PFSK-1 (cell line): ENCODE data around the gene CLCN4.

Experiments
- SIN3A ChIP-seq: IDR thresholded peaks from 2 replicates; pipeline ENCODE4 v1.6.1; 2012; ENCODE audit warnings: mild to moderate bottlenecking, low read length, moderate library complexity, borderline replicate concordance; ENCODE audit not compliant: insufficient read depth
- TF ChIP-seq, protein P1 (sequence below), 2 experiments: IDR thresholded peaks; 2 replicates each; pipeline versions ENCODE4 v1.6.1 to v1.8.0; 2011 to 2012; ENCODE audit warnings: low read depth in 2 of 2, low read length in 2 of 2, control low read depth in 1 of 2, inconsistent platforms in 1 of 2, mild to moderate bottlenecking in 1 of 2, moderate library complexity in 1 of 2; ENCODE audit not compliant: insufficient read depth in 1 of 2

DNA sequence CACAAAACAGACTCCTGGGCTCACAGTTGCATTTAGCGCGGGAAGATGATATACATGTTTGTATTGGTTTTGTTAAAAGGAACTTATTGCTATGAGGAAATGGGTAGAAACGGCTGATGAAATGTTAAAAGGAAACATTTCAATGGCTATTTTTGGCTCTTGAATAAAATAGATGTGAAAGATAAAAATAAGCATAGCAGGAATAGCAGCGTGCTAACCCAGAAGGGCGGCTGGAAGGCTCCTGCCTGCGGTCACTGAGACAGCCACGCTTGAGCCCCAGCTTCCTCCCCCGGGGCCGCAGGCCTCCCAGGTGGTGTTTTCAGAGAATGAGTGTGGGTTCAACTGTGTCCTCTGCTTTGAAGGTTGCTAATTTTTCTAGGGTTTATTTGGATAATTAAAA lies 35.0 kb upstream of the CLCN4 start:
- TF ChIP-seq SIN3A: no peak
- TF ChIP-seq, protein P1, sequence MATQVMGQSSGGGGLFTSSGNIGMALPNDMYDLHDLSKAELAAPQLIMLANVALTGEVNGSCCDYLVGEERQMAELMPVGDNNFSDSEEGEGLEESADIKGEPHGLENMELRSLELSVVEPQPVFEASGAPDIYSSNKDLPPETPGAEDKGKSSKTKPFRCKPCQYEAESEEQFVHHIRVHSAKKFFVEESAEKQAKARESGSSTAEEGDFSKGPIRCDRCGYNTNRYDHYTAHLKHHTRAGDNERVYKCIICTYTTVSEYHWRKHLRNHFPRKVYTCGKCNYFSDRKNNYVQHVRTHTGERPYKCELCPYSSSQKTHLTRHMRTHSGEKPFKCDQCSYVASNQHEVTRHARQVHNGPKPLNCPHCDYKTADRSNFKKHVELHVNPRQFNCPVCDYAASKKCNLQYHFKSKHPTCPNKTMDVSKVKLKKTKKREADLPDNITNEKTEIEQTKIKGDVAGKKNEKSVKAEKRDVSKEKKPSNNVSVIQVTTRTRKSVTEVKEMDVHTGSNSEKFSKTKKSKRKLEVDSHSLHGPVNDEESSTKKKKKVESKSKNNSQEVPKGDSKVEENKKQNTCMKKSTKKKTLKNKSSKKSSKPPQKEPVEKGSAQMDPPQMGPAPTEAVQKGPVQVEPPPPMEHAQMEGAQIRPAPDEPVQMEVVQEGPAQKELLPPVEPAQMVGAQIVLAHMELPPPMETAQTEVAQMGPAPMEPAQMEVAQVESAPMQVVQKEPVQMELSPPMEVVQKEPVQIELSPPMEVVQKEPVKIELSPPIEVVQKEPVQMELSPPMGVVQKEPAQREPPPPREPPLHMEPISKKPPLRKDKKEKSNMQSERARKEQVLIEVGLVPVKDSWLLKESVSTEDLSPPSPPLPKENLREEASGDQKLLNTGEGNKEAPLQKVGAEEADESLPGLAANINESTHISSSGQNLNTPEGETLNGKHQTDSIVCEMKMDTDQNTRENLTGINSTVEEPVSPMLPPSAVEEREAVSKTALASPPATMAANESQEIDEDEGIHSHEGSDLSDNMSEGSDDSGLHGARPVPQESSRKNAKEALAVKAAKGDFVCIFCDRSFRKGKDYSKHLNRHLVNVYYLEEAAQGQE (IDR thresholded peaks at IDR 0.05; ENCODE audit: insufficient read depth in 1 of 2, low read depth in 2 of 2, low read length in 2 of 2): no peak
